ENCODE results near the gene SNAPC3. TPM values are rescaled to one million over a fixed set of nuclear protein-coding genes. Genes with fewer than 3 reads are reported as not detected.

The SNAPC3 gene
- polyA plus RNA-seq, 2 of the 4 experiments (the other 2 are of a cell fraction) = 28.9 to 35.1 TPM

- no peak for TF ChIP-seq HMGXB4 (CRISPR knock-in tag; IDR thresholded peaks at IDR 0.05; ENCODE audit: borderline replicate concordance)
- TF ChIP-seq CHD4 (IDR thresholded peaks at IDR 0.05; ENCODE audit: borderline replicate concordance) = no peak
- TF ChIP-seq USF2 (IDR thresholded peaks at IDR 0.05) = no peak
- TF ChIP-seq ZFP36 (IDR thresholded peaks at IDR 0.05; ENCODE audit: borderline replicate concordance, partially characterized antibody) = no peak
- no peak for TF ChIP-seq EHF (CRISPR knock-in tag; IDR thresholded peaks at IDR 0.05)
- no peak for TF ChIP-seq E2F6 (IDR thresholded peaks at IDR 0.05; ENCODE audit: borderline replicate concordance, low read depth)
- no peak for TF ChIP-seq ELK1 (IDR thresholded peaks at IDR 0.05; ENCODE audit: low read depth, low read length)
- no peak for TF ChIP-seq ATOH8 (CRISPR knock-in tag; IDR thresholded peaks at IDR 0.05; ENCODE audit: low read depth)
- no peak for TF ChIP-seq HDAC2 (IDR thresholded peaks at IDR 0.05)
- TF ChIP-seq ESRRA (IDR thresholded peaks at IDR 0.05; ENCODE audit: borderline replicate concordance, low read length) = no peak
- no peak for TF ChIP-seq RNF2 (IDR thresholded peaks at IDR 0.05; ENCODE audit: borderline replicate concordance, low read depth)
Observed at GRCh38 chr9:15501803-15502202, 79.1 kb downstream of the SNAPC3 start (continued).

GRCh38 chr9:15505921-15506320 lies 83.2 kb downstream of the SNAPC3 start:
- no peak for DNase-seq (ENCODE audit: low read depth in 1 of 2, low spot score in 1 of 2)
- CTCF ChIA-PET = no interaction called here
- POLR2A ChIA-PET = interaction anchor here (0.6 kb wide), 2 partner anchors 35 to 47 kb away, joined by 3 to 7 read pairs; partner anchors contain the start of gene CCDC171
- FAIRE-seq = no peak
- peaks cover 10% of the 10 kb centered on the region for H3K4me1 ChIP-seq
- no peak overlapping the region for H3K27ac ChIP-seq
- H3K4me3 ChIP-seq = no peak overlapping the region
- H3K4me2 ChIP-seq = no peak overlapping the region
- ATAC-seq = no peak
- no peaks in the 10 kb centered on the region for H3K9me3 ChIP-seq
- WGBS (ENCODE audit: missing lambda C conversion rate) = 98% methylated on average over 3 of the region's 3 CpGs
- TF ChIP-seq ZNF302 (CRISPR knock-in tag; IDR thresholded peaks at IDR 0.05) (no peak), BCL3 (IDR thresholded peaks at IDR 0.05) (no peak), SREBF2 (IDR thresholded peaks at IDR 0.05) (no peak)

GRCh38 chr9:15509931-15510788 lies 87.5 kb downstream of the SNAPC3 start:
- POLR2A ChIA-PET = interaction anchor here (0.6 to 3.0 kb wide), 5 partner anchors 13 to 1837 kb away, joined by 3 to 52 read pairs (median 4); partner anchors contain the start of genes CCDC171 and TTC39B
- Histone ChIP-seq H3K9me3 (no peaks in the 10 kb centered on the region), H3K4me2 (peak overlapping the region; percentile 76), H3K27ac (peak overlapping the region; percentile 98 to 99), H3K4me1 (peaks cover 22% of the 10 kb centered on the region), H3K4me3 (peak overlapping the region; percentile 99)
- ATAC-seq (peak; percentile 75 to 81), FAIRE-seq (no peak), DNase-seq (ENCODE audit: low read depth in 1 of 2, low spot score in 1 of 2) (peak; percentile 20 to 27)
- CTCF ChIA-PET = interaction anchor here (0.9 to 1.4 kb wide), 3 partner anchors 11 to 97 kb away, joined by 3 to 9 read pairs (median 8); no protein-coding TSS in a partner anchor
- WGBS (ENCODE audit: missing lambda C conversion rate) = under 1% methylated on average over 32 of the region's 76 CpGs
- TF ChIP-seq ELK1 (IDR thresholded peaks at IDR 0.05; ENCODE audit: low read depth, low read length) (no peak), MAFK (IDR thresholded peaks at IDR 0.05; ENCODE audit: partially characterized antibody) (no peak), RAD21 (conservative IDR thresholded peaks at IDR 0.05 in 1 of 2, IDR thresholded peaks at IDR 0.05 in 1 of 2) (no peak), PBX3 (IDR thresholded peaks at IDR 0.05) (no peak), REST (IDR thresholded peaks at IDR 0.05) (no peak)
